H9 (cell line): Measurements from ENCODE around the gene RANBP9. TPM values are rescaled to one million over a fixed set of nuclear protein-coding genes. Genes with fewer than 3 reads are reported as not detected.

Experiments used
- DNase-seq: peaks from one replicate; pipeline ENCODE4 v3.0.0-alpha.2; 2017
- H2AFZ ChIP-seq: one replicate; pipeline ENCODE4 v1.6.1; 2013; ENCODE audit warnings: mild to moderate bottlenecking, low read length, control low read depth, moderate library complexity
- H2AK5ac ChIP-seq: 2 replicates; pipeline ENCODE4 v1.6.1; 2013; ENCODE audit warnings: low read length, control low read depth, mixed read lengths; ENCODE audit not compliant: insufficient read length
- H2BK120ac ChIP-seq: one replicate; pipeline ENCODE4 v1.6.1; 2013; ENCODE audit warnings: low read depth, mild to moderate bottlenecking, low read length, control low read depth, inconsistent platforms; ENCODE audit not compliant: poor library complexity, severe bottlenecking
- H2BK12ac ChIP-seq: 2 replicates; pipeline ENCODE4 v1.6.1; 2013; ENCODE audit warnings: low read length, control low read depth, mixed read lengths, low read depth; ENCODE audit not compliant: insufficient read length
- H2BK15ac ChIP-seq: 2 replicates; pipeline ENCODE4 v1.6.1; 2013; ENCODE audit warnings: low read depth, low read length, control low read depth
- H2BK20ac ChIP-seq: one replicate; pipeline ENCODE4 v1.6.1; 2013; ENCODE audit warnings: low read depth, mild to moderate bottlenecking, low read length, control low read depth, inconsistent platforms; ENCODE audit not compliant: poor library complexity, severe bottlenecking
- H2BK5ac ChIP-seq: 2 replicates; pipeline ENCODE4 v1.6.1; 2013; ENCODE audit warnings: low read length, control low read depth, mixed read lengths; ENCODE audit not compliant: insufficient read length
- H3K14ac ChIP-seq: 2 replicates; pipeline ENCODE4 v1.6.1; 2013; ENCODE audit warnings: low read length, control low read depth; ENCODE audit not compliant: insufficient read depth
- H3K18ac ChIP-seq: 2 replicates; pipeline ENCODE4 v1.6.1; 2013; ENCODE audit warnings: low read depth, mild to moderate bottlenecking, mixed read lengths, low read length, control low read depth; ENCODE audit not compliant: insufficient read length
- H3K23ac ChIP-seq: 2 replicates; pipeline ENCODE4 v1.6.1; 2013; ENCODE audit warnings: low read length, control low read depth, mixed read lengths, low read depth; ENCODE audit not compliant: insufficient read length
- H3K23me2 ChIP-seq: 2 replicates; pipeline ENCODE4 v1.6.1; 2013; ENCODE audit warnings: low read depth, mild to moderate bottlenecking, mixed read lengths, low read length, control low read depth; ENCODE audit not compliant: insufficient read length, poor library complexity, severe bottlenecking
- H3K27ac ChIP-seq: 2 replicates; pipeline ENCODE4 v1.5.1; 2013; ENCODE audit warnings: low read length, control low read depth, mixed read lengths, low read depth; ENCODE audit not compliant: insufficient read length
- H3K27me3 ChIP-seq: 2 replicates; pipeline ENCODE4 v1.6.1; 2013; ENCODE audit warnings: low read length, control low read depth, inconsistent platforms; ENCODE audit not compliant: insufficient read depth
- H3K4ac ChIP-seq: 2 replicates; pipeline ENCODE4 v1.6.1; 2013; ENCODE audit warnings: low read depth, mild to moderate bottlenecking, control low read depth, inconsistent platforms, low read length, moderate library complexity
- H3K4me1 ChIP-seq: 2 replicates; pipeline ENCODE4 v1.6.1; 2013; ENCODE audit warnings: low read length, control low read depth, inconsistent platforms; ENCODE audit not compliant: insufficient read depth
- H3K4me2 ChIP-seq: 2 replicates; pipeline ENCODE4 v1.6.1; 2013; ENCODE audit warnings: low read length, control low read depth, mixed read lengths; ENCODE audit not compliant: insufficient read length, insufficient read depth
- H3K56ac ChIP-seq: 2 replicates; pipeline ENCODE4 v1.6.1; 2013; ENCODE audit warnings: low read depth, mild to moderate bottlenecking, mixed read lengths, low read length, control low read depth; ENCODE audit not compliant: insufficient read length
- H3K79me1 ChIP-seq: 2 replicates; pipeline ENCODE4 v1.6.1; 2013; ENCODE audit warnings: low read depth, mild to moderate bottlenecking, moderate library complexity, low read length, control low read depth, inconsistent platforms; ENCODE audit not compliant: insufficient read depth, poor library complexity, severe bottlenecking
- H3K79me2 ChIP-seq: 2 replicates; pipeline ENCODE4 v1.6.1; 2013; ENCODE audit warnings: low read length, control low read depth, inconsistent platforms; ENCODE audit not compliant: insufficient read depth
- H3K9ac ChIP-seq: 2 replicates; pipeline ENCODE4 v1.6.1; 2013; ENCODE audit warnings: low read length, control low read depth, mixed read lengths; ENCODE audit not compliant: insufficient read length; ENCODE audit errors: extremely low read depth
- H3K9me3 ChIP-seq: one replicate; pipeline ENCODE4 v1.6.1; 2013; ENCODE audit warnings: low read depth, low read length, inconsistent platforms; ENCODE audit not compliant: control insufficient read depth
- H3T11ph ChIP-seq: one replicate; pipeline ENCODE4 v1.6.1; 2013; ENCODE audit warnings: mild to moderate bottlenecking, low read length, control low read depth, inconsistent platforms
- H4K20me1 ChIP-seq: one replicate; pipeline ENCODE4 v1.6.1; 2013; ENCODE audit not compliant: control insufficient read depth, insufficient read length, insufficient read depth
- H4K5ac ChIP-seq: 2 replicates; pipeline ENCODE4 v1.6.1; 2013; ENCODE audit warnings: low read depth, mild to moderate bottlenecking, mixed read lengths, low read length, control low read depth; ENCODE audit not compliant: insufficient read length
- H4K8ac ChIP-seq: replicated peaks from 2 replicates; pipeline ENCODE4 v1.6.1; 2013; ENCODE audit warnings: low read length, control low read depth, mixed read lengths, low read depth; ENCODE audit not compliant: insufficient read length
- H4K91ac ChIP-seq: 2 replicates; pipeline ENCODE4 v1.6.1; 2013; ENCODE audit warnings: low read depth, mild to moderate bottlenecking, moderate library complexity, mixed read lengths, low read length, control low read depth; ENCODE audit not compliant: insufficient read length
- H3K27ac Mint-ChIP-seq, 3 experiments: 2 replicates in 2 of 3; 3 replicates in 1 of 3; pipeline ENCODE4 v1.8.0; 2020 to 2021; ENCODE audit warnings: mixed read lengths in 3 of 3, mild to moderate bottlenecking in 1 of 3, moderate library complexity in 1 of 3
- H3K27me3 Mint-ChIP-seq: 2 replicates; pipeline ENCODE4 v1.8.0; 2021; ENCODE audit warnings: low read depth, mild to moderate bottlenecking, moderate library complexity, mixed read lengths
- H3K36me3 Mint-ChIP-seq, 3 experiments: 2 replicates in 2 of 3; 3 replicates in 1 of 3; pipeline ENCODE4 v1.8.0; 2020 to 2021; ENCODE audit warnings: low read depth in 3 of 3, mixed read lengths in 3 of 3; ENCODE audit not compliant: insufficient read depth in 1 of 3
- H3K4me1 Mint-ChIP-seq, 2 experiments: 2 replicates each; pipeline ENCODE4 v1.8.0; 2020; ENCODE audit warnings: mixed read lengths in 2 of 2
- H3K4me3 Mint-ChIP-seq, 2 experiments: 2 replicates in 1 of 2; 3 replicates in 1 of 2; pipeline ENCODE4 v1.8.0; 2020 to 2021; ENCODE audit warnings: mild to moderate bottlenecking in 2 of 2, mixed read lengths in 2 of 2, moderate library complexity in 1 of 2
- H3K9me3 Mint-ChIP-seq, 2 experiments: 2 replicates in 1 of 2; 3 replicates in 1 of 2; pipeline ENCODE4 v1.8.0; 2020; ENCODE audit warnings: mild to moderate bottlenecking in 2 of 2, mixed read lengths in 2 of 2, moderate library complexity in 1 of 2
- CTCF ChIP-seq: fragments of 200-600 bp; sonication (generic); conservative IDR thresholded peaks from 3 replicates; pipeline ENCODE4 v1.8.0; 2021; ENCODE audit warnings: antibody characterized with exemption, mild to moderate bottlenecking
- WGBS: extraction: QIAGEN DNeasy Blood & Tissue Kit; methylation state at CpG from one replicate; pipeline ENCODE4 v1.1.7; 2013; ENCODE audit warnings: missing lambda C conversion rate, low lambda C conversion rate, mixed read lengths; ENCODE audit not compliant: insufficient read length; ENCODE audit errors: extremely low coverage; 5-methylcytosine and 5-hydroxymethylcytosine counted together
- total RNA-seq: library from RNA; stranded (reverse); gene quantifications from 2 replicates; pipeline ENCODE4 v1.2.1, GENCODE V29; 2021

Gene RANBP9
- total RNA-seq, 1 experiment from 2014 or later: 37.2 TPM

GRCh38 chr6:13669476-13669875 is 42.2 kb downstream of the RANBP9 start:
- no peaks in the 10 kb centered on the region; the same call in 1 of the 2 replicates for H3K4me1 ChIP-seq
- no peak overlapping the region for H2BK20ac ChIP-seq
- H3K9ac ChIP-seq: no peak overlapping the region
- H3K27me3 ChIP-seq: no peaks in the 10 kb centered on the region
- no peak overlapping the region for H3K4ac ChIP-seq
- Mint-ChIP-seq H3K4me3 (no peak overlapping the region), H3K9me3 (peaks cover 4% of the 10 kb centered on the region in 2 experiments; a peak in 3 of 5 replicates), H3K4me1 (peaks cover 25 to 44% of the 10 kb centered on the region in 2 experiments), H3K27me3 (no peaks in the 10 kb centered on the region), H3K36me3 (peaks cover 3 to 11% (median 9%) of the 10 kb centered on the region in 3 experiments; a peak in 4 of 7 replicates), H3K27ac (peak overlapping the region; percentile 16 to 90 (median 80); a peak in 6 of 7 replicates)
- no peak overlapping the region for H3K56ac ChIP-seq
- no peak overlapping the region for H2AFZ ChIP-seq
- H3K23ac ChIP-seq: no peak overlapping the region
- no peak for TF ChIP-seq CTCF
- H4K20me1 ChIP-seq: no peaks in the 10 kb centered on the region
- H3K79me1 ChIP-seq: no peaks in the 10 kb centered on the region
- no peak overlapping the region for H2BK15ac ChIP-seq
- no peak overlapping the region for H3K27ac ChIP-seq
- no peak overlapping the region for H2BK12ac ChIP-seq
- no peak overlapping the region for H4K5ac ChIP-seq
- H3T11ph ChIP-seq: no peak overlapping the region
- H2BK120ac ChIP-seq: no peak overlapping the region
- DNase-seq: no peak
- no peak overlapping the region for H3K18ac ChIP-seq
- H3K14ac ChIP-seq: no peak overlapping the region
- no peak overlapping the region for H4K8ac ChIP-seq
- H3K79me2 ChIP-seq: no peaks in the 10 kb centered on the region; the same call in 1 of the 2 replicates
- WGBS: no CpG with 5 or more reads among the region's 5 CpGs
- H2AK5ac ChIP-seq: no peak overlapping the region
- no peak overlapping the region for H4K91ac ChIP-seq
- H3K4me2 ChIP-seq: no peak overlapping the region
- H2BK5ac ChIP-seq: no peak overlapping the region
- H3K23me2 ChIP-seq: no peaks in the 10 kb centered on the region
- H3K9me3 ChIP-seq: no peaks in the 10 kb centered on the region
